ENCODE results near the gene EIF2B4.
A peak's percentile ranks its signal among the peaks of the same experiment; 100 is the strongest.

Gene EIF2B4

GRCh38 chr2:27370026-27370815 lies at the start of gene EIF2B4, which contains the start of gene SNX17:
Gene EIF2B4 (minus strand): TSS chr2:27370338. CDS start chr2:27370314, 24 bp downstream.
Gene SNX17 (plus strand): TSS chr2:27370616. CDS start chr2:27370744, 128 bp downstream.
- Histone ChIP-seq H3K9me3 (no peaks in the 10 kb centered on the region), H3K36me3 (replicated peaks) (peaks cover 71% of the 10 kb centered on the region), H3K4me1 (peaks cover 10% of the 10 kb centered on the region), H3K27me3 (ENCODE audit: low read depth) (no peaks in the 10 kb centered on the region), H3K4me3 (peak within 1 kb of the TSS; percentile 98)
- DNase-seq (ENCODE audit: low spot score in 2 of 2), result peak; percentile 97 to 99
- in situ Hi-C loops (cut with MboI; ENCODE audit: low sequenced_read_pairs), result no loop called here

GRCh38 chr2:27416151-27416550 lies 46.0 kb upstream of the EIF2B4 start:
- no peaks in the 10 kb centered on the region for H3K36me3 ChIP-seq (replicated peaks)
- no peaks in the 10 kb centered on the region for H3K4me1 ChIP-seq

DNA sequence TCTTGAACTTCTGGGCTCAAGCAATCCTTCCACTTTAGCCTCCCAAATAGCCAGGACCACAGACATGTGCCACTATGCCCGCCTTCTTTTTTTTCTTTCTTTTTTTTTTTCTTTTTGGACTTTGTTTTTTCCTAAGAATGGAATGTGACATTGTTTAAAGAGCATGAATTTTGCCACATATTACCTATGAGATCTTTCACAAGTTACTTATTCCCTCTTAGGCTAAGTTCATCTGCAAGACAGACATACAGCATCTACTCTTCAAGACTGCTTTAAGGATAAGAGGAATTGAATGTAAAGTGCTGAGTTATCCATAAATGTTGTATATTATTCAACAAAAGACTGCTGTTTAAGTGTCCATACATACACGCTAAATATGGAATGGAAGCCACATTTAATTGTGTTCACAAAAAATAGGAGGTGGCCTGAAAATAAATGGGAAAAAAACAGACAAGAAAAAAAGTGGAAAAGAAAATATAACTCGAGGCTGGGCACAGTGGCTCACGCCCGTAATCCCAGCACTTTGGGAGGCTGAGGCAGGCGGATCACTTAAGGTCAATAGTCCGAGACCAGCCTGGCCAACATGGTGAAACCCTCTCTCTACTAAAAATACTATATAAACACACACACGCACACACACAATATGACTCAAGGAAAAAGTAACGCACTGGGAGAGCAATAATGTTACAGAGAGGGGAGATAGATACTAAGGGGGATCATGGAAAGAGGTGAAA lies 42.4 kb upstream of the EIF2B4 start:
- in situ Hi-C loops (cut with MboI; ENCODE audit: low sequenced_read_pairs), result no loop called here
- no peak for DNase-seq (ENCODE audit: low spot score in 2 of 2)
- Histone ChIP-seq H3K27me3 (ENCODE audit: low read depth) (no peaks in the 10 kb centered on the region), H3K4me3 (no peak overlapping the region), H3K36me3 (replicated peaks) (peaks cover 2% of the 10 kb centered on the region), H3K9me3 (no peaks in the 10 kb centered on the region), H3K4me1 (peaks cover 8% of the 10 kb centered on the region)

More at GRCh38 chr2:27416151-27416550, 46.0 kb upstream of the EIF2B4 start:
- in situ Hi-C loops (cut with MboI; ENCODE audit: low sequenced_read_pairs), result no loop called here
- no peak for DNase-seq (ENCODE audit: low spot score in 2 of 2)
- H3K27me3 ChIP-seq (ENCODE audit: low read depth), result no peaks in the 10 kb centered on the region
- H3K4me3 ChIP-seq, result no peak overlapping the region
- no peaks in the 10 kb centered on the region for H3K9me3 ChIP-seq

DNA sequence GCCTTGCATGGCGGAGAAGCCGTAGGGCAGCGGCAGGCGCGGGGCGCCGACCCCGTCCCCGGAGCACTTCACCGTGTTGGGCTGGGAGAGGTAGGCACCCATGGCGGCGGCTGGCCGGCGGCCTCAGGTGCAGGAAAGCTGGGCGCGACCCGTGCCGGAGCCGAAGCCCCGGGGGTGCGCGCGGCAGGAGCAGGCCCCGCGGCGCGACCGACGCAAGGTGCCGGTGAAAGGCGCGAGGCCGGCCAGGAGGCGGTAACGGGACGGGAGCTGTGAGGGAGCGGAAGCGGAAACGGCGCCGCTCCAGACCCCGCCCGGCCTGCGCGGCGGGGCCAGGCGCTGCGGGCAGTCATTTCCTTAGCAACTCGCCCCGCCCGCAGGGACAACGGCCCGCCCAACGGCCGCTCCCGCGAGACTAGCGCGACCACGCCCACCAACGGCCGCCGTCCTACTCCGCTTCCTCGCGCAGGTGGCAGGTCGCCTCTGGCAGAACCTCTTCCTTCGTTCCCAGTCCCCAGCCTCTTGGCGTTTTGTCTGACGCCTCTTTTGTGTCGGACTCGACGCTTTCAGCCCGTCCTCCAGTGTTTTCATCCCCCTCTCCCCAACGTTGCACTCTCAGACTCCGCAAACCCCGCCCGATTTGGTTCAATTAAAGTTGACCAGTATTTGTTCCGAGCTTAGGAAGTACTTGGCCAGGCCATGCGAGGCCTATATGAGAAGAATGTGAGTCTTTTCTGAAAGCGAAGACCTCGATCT lies 39.4 kb upstream of the EIF2B4 start, which contains the start of gene PPM1G:
Gene PPM1G (minus strand): TSS at position 271 of the 753 bp plus-strand sequence. CDS start 169 bp downstream, at position 102.
- peak; percentile 91 to 97 for DNase-seq (ENCODE audit: low spot score in 2 of 2)
- Histone ChIP-seq H3K36me3 (replicated peaks) (peaks cover 26% of the 10 kb centered on the region), H3K9me3 (no peaks in the 10 kb centered on the region), H3K27me3 (ENCODE audit: low read depth) (no peaks in the 10 kb centered on the region), H3K4me3 (peak within 1 kb of the TSS; percentile 93), H3K4me1 (peaks cover 20% of the 10 kb centered on the region)
- in situ Hi-C loops (cut with MboI; ENCODE audit: low sequenced_read_pairs), result no loop called here

DNA sequence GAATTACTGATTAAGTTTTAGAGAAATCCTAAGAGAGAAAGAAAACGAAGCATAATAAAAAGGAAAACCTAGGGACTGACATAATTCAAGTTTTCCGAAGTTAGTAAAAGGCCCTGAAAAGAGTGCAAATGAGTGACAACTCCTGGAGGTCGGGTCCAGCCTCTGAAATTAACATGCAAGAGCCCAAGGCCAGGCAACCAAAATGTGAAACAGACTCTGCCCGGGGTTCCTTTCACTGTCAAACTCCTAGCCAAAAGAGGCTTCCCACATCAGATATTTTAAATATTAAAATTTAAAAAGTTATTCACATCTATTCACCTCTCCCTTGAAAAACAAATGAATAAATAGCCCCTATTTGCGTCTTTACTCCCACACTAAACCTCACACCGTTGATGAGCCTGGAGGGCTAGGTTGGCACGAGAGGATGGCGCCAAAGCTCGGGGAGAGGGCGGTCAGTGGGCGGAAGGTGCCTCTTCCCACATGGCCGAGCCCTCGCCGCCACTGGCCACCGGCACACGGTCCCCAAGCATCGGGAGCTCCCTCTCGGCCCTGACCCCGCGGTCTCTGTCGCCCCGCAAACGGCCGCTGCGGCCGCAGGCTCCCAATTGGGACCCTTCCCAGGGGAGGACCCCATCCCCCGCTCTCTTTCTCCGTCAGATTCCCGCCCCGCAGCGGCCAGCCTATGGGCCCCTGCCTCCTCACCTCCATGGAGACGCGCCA lies 38.6 kb upstream of the EIF2B4 start:
- Histone ChIP-seq H3K4me1 (peaks cover 22% of the 10 kb centered on the region), H3K36me3 (replicated peaks) (peaks cover 29% of the 10 kb centered on the region), H3K4me3 (peak overlapping the region; percentile 93), H3K27me3 (ENCODE audit: low read depth) (no peaks in the 10 kb centered on the region), H3K9me3 (no peaks in the 10 kb centered on the region)
- DNase-seq (ENCODE audit: low spot score in 2 of 2), result peak; percentile 17 to 48
- in situ Hi-C loops (cut with MboI; ENCODE audit: low sequenced_read_pairs), result no loop called here

- Histone ChIP-seq H3K4me3 (peak overlapping the region; percentile 93), H3K27me3 (ENCODE audit: low read depth) (no peaks in the 10 kb centered on the region), H3K36me3 (replicated peaks) (peaks cover 31% of the 10 kb centered on the region), H3K9me3 (no peaks in the 10 kb centered on the region), H3K4me1 (peaks cover 22% of the 10 kb centered on the region)
- DNase-seq (ENCODE audit: low spot score in 2 of 2), result peak; percentile 66 to 78
- in situ Hi-C loops (cut with MboI; ENCODE audit: low sequenced_read_pairs), result no loop called here
Observed at GRCh38 chr2:27407798-27408491, 37.8 kb upstream of the EIF2B4 start.

GRCh38 chr2:27400348-27401135 lies 30.4 kb upstream of the EIF2B4 start:
- H3K9me3 ChIP-seq, result no peaks in the 10 kb centered on the region
- no peaks in the 10 kb centered on the region for H3K27me3 ChIP-seq (ENCODE audit: low read depth)
- no peak for DNase-seq (ENCODE audit: low spot score in 2 of 2)
- H3K36me3 ChIP-seq (replicated peaks), result peaks cover 24% of the 10 kb centered on the region
- in situ Hi-C loops (cut with MboI; ENCODE audit: low sequenced_read_pairs), result no loop called here
- H3K4me3 ChIP-seq, result no peak overlapping the region
- H3K4me1 ChIP-seq, result peaks cover 3% of the 10 kb centered on the region

- in situ Hi-C loops (cut with MboI; ENCODE audit: low sequenced_read_pairs), result no loop called here
- Histone ChIP-seq H3K4me1 (peaks cover 2% of the 10 kb centered on the region), H3K4me3 (no peak overlapping the region), H3K27me3 (ENCODE audit: low read depth) (no peaks in the 10 kb centered on the region), H3K9me3 (no peaks in the 10 kb centered on the region), H3K36me3 (replicated peaks) (peaks cover 17% of the 10 kb centered on the region)
- DNase-seq (ENCODE audit: low spot score in 2 of 2), result no peak
Observed at GRCh38 chr2:27398962-27399361, 28.8 kb upstream of the EIF2B4 start.

DNA sequence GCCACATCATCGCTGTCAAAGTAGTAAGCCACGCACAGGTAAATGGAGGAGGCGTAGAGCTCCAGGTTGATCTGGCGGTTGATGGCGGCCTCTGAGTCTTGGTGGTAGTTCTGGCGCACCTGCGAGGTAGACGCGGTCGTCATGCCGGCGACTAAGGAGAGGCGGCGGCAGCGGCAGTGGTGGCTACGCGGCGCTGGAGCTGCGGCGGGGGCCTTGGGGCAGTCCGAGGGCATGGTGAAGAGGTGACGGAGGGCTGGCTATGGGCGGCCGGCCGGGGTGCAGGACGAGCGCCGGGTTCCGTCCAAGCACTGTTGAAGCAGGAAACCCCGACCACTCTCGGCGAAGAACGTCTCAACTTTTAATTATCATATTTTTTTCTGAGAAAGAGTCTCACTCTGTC lies 23.1 kb upstream of the EIF2B4 start:
- in situ Hi-C loops (cut with MboI; ENCODE audit: low sequenced_read_pairs), result no loop called here
- no peak overlapping the region for H3K4me3 ChIP-seq
- no peak for DNase-seq (ENCODE audit: low spot score in 2 of 2)
- no peaks in the 10 kb centered on the region for H3K27me3 ChIP-seq (ENCODE audit: low read depth)
- no peaks in the 10 kb centered on the region for H3K9me3 ChIP-seq
- H3K36me3 ChIP-seq (replicated peaks), result peaks cover 25% of the 10 kb centered on the region
- H3K4me1 ChIP-seq, result no peaks in the 10 kb centered on the region; the same call in none of the 2 replicates

DNA sequence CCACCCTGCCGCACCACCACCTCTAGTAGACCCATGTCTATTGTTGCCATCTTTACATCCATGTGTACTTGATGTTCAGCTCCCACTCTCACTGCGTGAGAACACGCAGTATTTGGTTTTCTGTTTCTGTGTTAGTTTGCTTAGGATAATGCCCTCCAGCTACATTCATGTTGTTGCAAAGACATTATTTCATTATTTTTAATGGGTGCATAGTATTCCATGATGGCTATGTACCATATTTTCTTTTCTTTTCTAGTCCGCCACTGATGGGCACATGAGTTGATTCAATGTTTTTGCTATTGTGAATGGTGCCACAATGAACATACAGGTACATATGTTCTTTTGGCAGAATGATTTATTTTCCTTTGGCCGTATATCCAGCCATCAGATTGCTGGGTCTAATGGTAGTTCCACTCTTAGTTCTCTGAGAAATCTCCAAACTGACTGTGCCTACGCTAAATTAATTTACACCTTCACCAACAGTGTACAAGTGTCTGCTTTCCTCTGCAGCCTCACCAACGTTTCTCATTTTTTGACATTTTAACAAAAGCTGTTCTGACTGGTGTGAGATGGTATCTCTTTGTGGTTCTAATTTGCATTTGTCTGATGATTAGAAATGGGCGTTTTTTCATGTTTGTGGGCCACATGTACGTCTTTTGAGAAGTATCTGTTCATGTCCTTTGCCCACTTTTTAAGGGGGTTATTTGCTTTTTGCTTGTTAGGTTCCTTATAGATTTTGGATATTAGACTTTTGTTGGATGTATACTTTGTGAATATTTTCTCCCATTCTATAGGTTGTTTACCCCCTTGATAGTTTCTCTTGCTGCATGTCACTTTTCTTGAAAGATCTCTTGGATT lies 20.9 kb upstream of the EIF2B4 start:
- Histone ChIP-seq H3K4me3 (no peak overlapping the region), H3K36me3 (replicated peaks) (peaks cover 26% of the 10 kb centered on the region), H3K4me1 (no peaks in the 10 kb centered on the region), H3K9me3 (no peaks in the 10 kb centered on the region), H3K27me3 (ENCODE audit: low read depth) (no peaks in the 10 kb centered on the region)
- in situ Hi-C loops (cut with MboI; ENCODE audit: low sequenced_read_pairs), result no loop called here
- no peak for DNase-seq (ENCODE audit: low spot score in 2 of 2)

DNA sequence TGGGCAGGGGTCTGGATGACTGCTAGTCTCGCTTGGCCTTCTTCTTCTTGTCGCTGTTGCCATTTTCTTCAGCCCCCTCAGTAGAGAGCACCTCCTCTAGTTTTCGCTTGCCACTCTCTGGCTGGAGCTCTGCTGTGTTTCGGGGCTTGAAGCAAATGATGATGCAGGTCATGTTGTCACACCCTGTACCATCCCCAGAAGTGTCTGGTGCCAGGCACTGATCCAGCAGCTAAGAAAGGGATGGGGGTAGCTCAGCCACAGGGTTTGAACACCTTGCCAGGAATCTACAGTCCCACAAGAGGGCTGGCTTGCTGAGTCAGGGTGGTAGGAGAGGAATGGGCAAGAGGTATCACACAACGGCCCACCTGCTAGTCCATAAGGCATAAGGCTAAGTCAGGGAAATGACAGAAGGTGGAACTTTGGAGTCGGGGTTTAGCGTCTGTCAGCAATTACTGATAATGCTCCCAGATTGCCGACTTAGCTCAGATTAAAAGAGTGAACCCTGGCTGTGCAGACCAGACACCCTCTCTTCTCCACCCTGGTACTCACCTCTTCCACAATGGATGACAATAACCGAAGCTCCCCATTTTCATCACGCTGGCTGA lies 11.5 kb upstream of the EIF2B4 start:
- in situ Hi-C loops (cut with MboI; ENCODE audit: low sequenced_read_pairs), result no loop called here
- no peaks in the 10 kb centered on the region for H3K27me3 ChIP-seq (ENCODE audit: low read depth)
- H3K36me3 ChIP-seq (replicated peaks), result peaks cover 76% of the 10 kb centered on the region
- H3K4me1 ChIP-seq, result peaks cover 15% of the 10 kb centered on the region
- DNase-seq (ENCODE audit: low spot score in 2 of 2), result no peak
- H3K9me3 ChIP-seq, result no peaks in the 10 kb centered on the region
- H3K4me3 ChIP-seq, result no peak overlapping the region

Measured in HAP-1 (cell line).